ENCODE results near the gene DNAJC18.

- TF ChIP-seq POLR2AphosphoS5 (IDR thresholded peaks at IDR 0.05; ENCODE audit: borderline replicate concordance, low read depth, low read length), result no peak
- TF ChIP-seq EZH2 (IDR thresholded peaks at IDR 0.05), result no peak
Measured at GRCh38 chr5:139488260-139488659, 48.9 kb upstream of the DNAJC18 start.

Measured in SK-N-MC (cell line).